HG02678 (cell line): ENCODE results near the gene GJD3.
"Not testable (repeated sequence)": the region's sequence is repeated elsewhere in the genome, so short reads cannot be mapped to it uniquely, and the experiment has no call there.

ENCODE experiments used
- ATAC-seq: cut with Tn5 transposase; IDR thresholded peaks from one replicate; pipeline ENCODE4 v1.9.1; 2021; ENCODE audit warnings: mild to moderate bottlenecking, moderate library complexity; ENCODE audit not compliant: unreplicated experiment

The GJD3 gene, protein sequence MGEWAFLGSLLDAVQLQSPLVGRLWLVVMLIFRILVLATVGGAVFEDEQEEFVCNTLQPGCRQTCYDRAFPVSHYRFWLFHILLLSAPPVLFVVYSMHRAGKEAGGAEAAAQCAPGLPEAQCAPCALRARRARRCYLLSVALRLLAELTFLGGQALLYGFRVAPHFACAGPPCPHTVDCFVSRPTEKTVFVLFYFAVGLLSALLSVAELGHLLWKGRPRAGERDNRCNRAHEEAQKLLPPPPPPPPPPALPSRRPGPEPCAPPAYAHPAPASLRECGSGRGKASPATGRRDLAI

DNA sequence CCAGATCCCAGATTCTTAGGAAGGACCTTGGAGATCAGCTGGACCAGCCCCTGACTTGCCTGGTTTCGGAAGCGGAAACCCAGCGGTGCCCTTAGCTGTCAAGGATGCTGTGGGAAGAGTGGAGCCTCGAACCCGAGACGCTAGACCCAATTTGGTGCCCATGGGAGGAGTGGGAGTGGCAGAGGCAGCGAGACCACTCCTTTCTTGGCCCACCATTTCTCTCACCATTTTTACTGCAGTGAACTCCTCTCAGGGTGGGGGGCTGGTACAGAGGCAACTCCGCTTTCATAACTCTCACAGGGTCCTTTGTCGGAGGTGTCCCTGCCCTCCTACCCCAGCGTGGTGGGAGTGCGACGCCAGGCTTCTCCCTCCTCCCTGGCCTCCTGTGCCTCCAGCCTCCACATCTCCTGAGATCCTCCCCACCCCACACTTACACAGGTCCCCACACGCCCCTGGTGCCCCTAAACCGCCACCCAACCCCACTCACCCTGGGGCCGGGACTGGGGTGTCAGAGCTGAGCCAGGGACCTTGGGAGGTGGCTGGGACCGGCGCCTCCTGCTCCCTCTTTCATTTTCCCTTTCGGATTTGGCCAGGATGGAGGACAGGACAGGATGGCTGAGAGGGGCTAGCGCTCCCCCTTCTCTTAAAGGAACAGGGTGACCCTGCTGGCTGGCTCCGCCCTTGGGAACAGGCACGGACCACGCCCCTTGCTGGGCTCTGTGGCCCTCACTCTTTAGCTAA, at the start of gene GJD3:
Gene GJD3, minus strand, starts transcription at position 617 of the 741 bp plus-strand sequence. CDS start 922 bp downstream, outside the sequence.
- no peak for ATAC-seq

DNA sequence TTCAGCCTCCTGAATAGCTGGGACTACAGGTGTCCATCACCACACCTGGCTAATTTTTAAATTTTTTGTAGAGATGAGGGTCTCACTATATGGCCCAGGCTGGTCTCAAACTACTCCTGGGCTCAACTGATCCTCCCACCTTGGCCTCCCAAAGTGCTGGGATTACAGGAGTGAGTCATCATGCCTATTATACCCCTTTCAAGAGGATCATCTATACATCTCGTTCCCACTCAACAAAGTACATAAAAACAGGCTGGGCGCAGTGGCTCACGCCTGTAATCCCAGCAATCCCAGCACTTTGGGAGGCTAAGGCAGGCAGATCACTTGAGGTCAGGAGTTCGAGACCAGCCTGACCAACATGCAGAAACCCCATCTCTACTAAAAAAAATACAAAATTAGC, 49.8 kb upstream of the GJD3 start:
- ATAC-seq: not testable (repeated sequence)

DNA sequence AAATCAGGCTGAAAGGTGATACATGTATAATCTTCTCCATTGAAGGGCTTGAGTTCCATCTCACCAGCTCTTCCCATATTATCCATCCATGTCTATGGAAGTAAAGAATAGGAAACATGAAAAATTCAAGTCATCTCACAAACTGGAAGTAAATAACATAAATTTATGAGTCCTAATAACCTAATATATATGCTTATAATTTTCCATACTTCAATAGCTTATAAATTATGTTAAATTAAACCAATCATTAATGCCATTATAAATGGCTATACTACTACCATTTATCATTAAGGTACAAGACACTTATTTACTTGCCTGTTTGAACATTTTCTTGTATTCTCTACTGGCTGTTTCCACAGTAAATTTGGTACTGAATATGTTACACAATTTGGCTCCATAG, 48.3 kb upstream of the GJD3 start:
- ATAC-seq: no peak

DNA sequence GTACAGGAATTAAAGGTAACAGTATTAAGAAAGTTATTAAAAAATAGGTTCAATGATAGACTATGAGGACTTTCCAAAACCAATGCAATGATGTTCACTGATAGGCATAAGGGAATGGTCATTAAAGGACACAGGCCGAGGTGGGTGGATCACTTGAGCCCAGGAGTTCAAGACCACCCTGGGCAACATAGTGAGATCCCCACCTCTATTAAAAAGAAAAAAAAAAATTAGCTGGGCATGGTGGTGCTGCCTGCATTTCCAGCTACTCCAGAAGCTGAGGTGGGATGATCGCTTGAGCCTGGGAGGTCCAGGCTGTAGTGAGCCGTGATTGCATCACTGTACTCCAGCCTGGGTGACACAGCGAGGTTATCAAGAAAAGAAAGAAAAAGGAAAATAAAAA, 47.3 kb upstream of the GJD3 start:
- ATAC-seq: no peak

DNA sequence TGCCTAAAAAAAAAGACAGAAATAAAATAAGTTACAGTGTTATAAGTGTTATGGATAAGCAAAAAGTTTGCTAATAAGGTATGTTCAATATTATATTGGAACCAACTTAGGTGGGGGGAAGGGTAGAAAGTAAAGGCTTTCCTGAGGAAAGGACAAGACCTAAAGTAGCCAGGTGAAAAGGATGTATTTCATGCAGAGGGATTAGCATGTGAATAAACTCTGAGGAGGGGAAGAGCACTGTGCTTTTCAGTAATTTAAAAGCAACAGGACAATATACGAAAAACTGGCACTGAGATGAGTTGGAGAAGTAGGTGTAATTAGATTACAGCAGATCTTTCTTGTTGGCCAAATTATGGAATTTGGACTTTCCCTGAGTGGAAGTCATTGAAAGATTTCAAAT, 45.5 kb upstream of the GJD3 start:
- ATAC-seq: no peak

DNA sequence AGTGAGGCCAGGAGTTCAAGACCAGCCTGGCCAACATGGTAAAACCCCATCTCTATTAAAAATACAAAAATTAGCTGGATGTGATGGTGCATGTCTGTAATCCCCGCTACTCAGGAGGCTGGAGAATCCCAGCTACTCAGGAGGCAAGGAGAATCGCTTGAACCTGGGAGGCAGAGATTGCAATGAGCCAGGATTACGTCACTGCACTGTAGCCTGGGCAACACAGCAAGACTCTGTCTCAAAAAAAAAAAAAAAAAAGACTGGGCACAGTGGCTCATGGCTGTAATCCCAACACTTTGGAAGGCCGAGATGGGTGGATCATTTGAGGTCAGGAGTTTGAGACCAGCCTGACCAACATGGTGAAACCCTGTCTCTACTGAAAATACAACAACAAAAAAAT, 45.0 kb upstream of the GJD3 start:
- ATAC-seq: not testable (repeated sequence)

DNA sequence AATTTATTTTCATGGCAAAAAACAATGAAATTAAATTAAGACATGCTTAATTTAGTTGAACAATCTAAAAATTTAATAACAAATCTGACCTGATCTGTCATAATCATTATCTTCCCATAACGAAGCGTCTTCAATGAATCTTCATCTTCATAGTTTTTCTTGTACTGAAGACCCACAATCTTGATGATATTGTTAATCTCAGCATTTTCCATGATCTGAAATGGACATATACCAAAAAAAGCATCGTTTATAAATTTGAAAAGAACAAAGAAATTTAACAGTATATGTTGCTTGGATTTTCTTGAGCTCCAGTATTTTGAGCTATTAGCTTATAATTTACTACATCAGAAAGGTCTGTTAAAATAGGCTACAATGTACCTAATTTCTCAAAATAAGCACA, 42.9 kb upstream of the GJD3 start:
- no peak for ATAC-seq

DNA sequence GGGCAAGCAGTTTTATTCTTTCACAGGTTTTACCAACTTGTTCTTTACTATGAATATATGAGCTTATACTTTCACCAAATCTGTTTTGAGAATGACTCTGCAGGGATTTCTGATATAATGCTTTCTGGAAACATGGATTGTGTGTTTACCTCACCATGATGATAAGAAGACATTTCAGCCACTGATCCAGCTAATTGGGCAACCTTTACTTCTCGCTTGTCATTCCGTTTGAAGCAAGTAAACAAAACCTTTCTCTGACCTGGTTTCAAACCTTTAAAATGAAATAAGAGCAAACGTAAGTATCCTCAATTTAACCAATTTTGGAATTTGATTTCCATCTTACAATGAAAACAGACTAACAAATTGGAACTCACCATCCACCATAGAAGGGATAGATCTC, 39.5 kb upstream of the GJD3 start:
- ATAC-seq: no peak

DNA sequence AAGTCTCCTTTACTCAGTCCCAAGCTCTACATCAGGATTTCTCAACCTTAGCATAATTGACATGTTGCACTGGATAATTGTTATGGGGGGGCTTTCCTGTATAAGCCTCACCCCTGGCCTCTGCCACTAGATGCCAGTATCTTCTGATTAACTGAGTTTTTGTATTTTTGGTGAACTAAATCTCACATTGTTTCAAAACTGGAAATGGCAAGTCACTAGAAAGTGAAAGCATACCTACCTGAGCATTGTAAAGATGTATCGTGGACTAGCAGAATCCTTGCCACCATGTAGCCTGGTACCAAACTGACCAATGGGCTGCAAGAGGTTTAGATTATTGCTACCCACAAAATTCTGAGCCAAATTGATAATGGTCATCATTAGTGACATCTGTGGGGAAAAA, 38.1 kb upstream of the GJD3 start:
- ATAC-seq: no peak

DNA sequence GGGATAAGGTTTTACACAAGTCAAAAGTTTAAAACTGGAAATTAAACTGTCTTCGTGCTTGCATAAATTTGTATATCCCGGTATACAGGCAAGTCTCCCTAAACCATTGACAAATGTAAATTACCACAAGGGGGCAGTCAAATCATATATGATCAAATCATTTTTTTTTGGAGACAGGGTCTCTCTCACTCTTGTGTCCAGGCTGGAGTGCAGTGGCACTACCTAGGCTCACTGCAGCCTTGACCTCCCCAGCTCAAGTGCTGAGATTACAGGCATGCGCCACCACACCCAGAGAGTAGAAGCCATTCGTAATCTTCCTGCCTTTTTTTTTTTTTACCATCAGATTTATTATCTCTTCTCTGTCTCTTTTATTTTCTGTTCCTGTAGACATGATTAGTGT, 34.6 kb upstream of the GJD3 start:
- no peak for ATAC-seq

DNA sequence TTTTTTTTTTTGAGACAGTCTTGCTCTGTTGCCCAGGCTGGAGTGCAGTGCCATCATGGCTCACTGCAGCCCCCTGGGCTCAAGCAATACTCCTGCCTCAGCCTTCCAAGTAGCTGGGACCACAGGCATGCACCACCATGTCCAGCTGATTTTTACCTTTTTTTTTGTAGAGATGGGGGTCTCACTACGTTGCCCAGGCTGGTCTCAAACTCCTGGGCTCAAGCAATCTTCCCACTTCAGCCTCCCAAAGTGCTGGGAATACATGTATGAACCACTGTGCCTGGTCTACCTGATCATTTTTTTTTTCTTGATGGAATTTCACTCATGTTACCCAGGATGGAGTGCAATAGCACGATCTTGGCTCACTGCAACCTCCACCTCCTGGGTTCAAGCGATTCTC, 22.0 kb upstream of the GJD3 start:
- not testable (repeated sequence) for ATAC-seq

DNA sequence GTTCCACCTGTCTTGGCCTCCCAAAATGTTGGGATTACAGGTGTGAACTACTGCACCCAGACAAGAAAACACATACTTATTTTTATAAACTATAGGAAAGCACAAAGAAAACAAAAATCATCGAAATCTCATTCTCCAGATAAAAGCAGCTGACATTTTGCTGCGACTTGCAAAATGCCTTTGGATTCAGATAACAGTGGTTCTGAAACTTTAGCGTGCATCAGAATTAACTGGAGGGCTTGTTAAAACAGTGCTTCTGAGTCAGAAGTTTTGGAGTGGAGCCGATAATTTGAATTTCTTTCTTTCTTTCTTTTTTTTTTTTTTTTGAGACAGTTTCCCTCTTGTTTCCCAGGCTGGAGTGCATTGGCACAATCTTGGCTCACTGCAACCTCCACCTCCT, 17.7 kb upstream of the GJD3 start:
- no peak for ATAC-seq

DNA sequence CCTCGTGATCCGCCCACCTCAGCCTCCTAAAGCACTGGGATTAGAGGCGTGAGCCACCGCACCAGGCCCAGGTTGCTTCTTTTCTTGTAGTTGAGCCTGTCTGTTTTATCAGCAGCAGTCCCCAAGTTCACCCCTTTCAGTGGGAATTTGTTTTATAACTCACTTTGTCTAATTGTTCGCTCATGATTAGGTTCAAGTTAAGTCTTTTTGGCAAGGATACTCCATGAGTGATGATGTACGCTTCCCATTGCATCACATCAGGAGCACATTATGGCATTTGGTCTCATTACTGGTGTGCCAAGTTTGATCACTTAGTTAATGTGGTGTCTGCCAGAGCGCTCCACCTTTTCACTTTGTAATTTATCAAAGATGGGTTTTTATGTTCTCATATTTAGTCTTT, 14.4 kb upstream of the GJD3 start:
- ATAC-seq: no peak

DNA sequence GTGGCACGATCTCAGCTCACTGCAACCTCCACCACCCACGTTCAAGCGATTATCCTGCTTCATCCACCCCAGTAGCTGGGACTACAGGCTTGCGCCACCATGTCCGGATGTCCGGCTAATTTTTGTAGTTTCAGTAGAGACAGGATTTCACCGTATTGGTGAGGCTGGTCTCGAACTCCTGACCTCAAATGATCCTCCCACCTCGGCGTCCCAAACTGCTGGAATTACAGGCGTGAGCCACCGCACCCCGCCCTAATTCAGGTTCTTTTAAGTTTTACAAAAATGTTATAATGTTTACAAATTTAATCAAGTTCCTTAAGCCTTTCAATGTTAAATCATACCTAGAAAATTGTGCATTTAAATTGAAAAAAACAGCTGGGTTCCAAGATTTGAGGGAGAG, 13.3 kb upstream of the GJD3 start:
- no peak for ATAC-seq

DNA sequence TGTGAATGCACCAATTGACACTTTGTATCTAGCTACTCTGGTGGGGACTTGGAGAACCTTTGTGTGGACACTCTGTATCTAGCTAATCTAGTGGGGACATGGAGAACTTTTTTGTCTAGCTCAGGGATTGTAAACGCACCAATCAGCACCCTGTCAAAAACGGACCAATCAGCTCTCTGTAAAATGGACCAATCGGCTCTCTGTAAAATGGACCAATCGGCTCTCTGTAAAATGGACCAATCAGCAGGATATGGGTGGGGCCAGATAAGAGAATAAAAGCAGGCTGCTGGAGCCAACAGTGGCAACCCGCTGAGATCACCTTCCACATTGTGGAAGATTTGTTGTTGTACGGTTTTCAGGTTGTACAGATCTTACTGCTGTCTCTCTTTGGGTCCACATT, 12.0 kb upstream of the GJD3 start:
- not testable (repeated sequence) for ATAC-seq

DNA sequence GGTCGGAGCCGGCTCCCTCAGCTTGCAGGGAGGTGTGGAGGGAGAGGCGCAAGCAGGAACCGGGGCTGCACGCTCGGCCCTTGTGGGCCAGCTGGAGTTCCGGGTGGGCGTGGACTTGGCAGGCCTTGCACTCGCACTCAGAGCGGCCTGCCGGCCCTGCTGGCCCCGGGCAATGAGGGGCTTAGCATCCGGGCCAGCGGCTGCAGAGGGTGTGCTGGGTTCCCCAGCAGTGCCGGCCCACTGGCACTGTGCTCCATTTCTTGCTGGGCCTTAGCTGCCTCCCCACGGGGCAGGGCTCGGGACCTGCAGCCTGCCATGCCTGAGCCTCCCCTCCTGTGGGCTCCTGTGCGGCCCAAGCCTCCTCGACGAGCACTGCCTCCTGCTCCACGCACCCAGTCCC, 11.2 kb upstream of the GJD3 start:
- not testable (repeated sequence) for ATAC-seq

DNA sequence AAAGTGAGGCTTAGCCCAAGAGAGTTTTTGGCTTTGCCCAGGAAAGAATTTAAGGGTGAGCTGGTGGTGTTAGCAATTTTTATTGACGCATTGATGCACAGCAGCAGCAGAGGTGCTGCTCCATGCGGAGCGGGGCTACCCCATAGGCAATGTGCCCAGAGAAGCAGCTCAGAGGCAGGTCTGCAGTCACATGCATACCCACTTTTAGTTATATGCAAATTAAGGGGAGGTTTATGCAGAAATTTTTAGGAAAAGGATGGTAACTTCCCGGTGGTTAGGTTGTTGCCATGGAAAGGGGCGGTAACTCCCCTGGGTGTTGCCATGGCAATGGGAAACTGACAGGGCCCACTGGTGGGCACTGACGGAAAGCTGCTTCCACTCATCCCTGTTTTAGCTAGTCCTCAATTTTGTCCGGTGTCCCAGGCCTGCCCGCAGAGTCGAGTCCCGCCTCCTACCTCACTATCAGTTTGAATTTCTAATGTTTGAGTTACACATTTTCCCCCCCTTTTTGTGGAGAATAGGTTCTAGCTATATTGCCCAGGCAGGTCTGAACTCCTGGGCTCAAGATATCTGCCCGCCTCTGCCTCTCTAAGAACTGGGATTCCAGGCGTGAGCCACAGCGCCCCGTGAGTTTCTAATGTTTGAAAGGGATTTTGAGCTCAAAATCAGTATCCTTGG, 10.4 kb upstream of the GJD3 start:
- no peak for ATAC-seq

DNA sequence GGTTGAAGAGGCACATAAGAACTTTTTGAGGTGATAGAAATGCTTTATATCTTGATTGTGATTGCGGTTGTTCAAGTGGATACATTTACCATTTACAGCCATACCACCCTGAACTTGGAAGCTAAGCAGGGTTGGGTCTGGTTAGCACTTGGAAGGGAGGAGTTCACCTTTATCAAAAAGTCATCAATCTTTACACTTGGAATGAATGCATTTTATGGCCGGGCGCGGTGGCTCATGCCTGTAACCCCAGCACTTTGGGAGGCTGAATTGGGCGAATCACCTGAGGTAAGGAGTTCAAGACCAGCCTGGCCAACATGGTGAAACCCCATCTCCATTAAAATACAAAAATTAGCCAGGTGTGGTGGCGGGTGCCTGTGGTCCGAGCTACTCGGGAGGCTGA, 9.5 kb upstream of the GJD3 start:
- ATAC-seq: no peak

DNA sequence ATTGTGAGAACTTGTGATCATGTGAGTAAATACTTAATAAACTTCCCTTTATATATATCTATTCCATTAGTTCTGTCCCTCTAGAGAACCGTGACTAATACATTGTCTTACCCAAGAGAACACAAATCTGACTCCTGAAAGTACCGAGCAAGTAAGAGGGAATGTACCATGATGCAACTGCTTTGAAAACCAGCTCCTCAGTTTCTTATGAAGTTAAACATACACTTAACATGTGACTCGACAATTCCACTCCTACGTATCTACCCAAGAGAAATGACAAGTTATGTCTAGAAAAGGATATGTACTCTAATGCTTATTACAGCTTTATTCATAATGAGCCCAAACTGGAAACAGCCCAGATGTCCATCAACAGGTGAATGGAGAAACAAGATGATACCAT, 8.8 kb upstream of the GJD3 start:
- no peak for ATAC-seq

DNA sequence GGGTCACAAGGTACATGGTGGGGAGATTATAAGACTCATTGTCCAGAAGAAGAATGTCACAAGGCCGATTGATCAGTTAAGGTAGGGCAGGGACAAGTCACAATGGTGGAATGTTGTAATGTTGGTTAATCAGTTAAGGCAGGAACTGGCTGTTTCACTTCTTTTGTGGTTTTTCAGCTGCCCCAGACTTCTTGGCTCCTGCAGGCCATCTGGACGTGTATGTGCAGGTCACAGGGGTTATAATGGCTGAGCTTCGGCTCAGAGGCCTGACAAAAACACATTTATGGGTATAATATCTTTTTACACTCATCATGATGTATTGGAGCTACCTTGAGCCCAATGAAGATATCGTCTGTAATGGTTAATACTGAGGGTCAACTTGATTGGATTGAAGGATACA, 8.1 kb upstream of the GJD3 start:
- ATAC-seq: not testable (repeated sequence)

DNA sequence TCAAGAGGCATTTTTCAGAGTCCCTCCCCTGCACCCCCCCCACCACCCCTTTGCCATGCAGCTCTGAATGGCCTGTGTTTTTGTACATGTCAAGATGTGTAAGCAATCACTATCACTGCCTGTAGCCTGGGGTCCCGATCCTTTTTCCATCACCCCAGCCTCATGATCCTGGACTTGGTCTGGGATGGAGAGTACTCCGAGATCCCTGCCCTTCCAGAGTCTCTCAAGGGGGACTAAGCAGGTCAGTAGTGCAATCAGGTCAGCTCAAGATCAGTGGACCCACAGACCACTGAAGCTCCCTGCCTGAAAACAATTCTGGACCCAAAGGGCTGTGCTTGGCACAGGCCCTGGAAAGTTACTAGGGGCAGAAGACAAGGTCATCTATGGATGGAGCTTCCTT, 7.5 kb upstream of the GJD3 start:
- ATAC-seq: no peak
